Stimulated activated CD8-positive, alpha-beta memory T cell treated with anti-CD3 and anti-CD28 coated beads, Interleukin-4, amount 100 ng/mL, for 24 hours (primary cell): ENCODE data around the gene FRK.

Source experiments
- DNase-seq: peaks from one replicate; pipeline ENCODE4 v3.0.0-alpha.2; 2020; ENCODE audit warnings: low read depth

FRK gene

DNA sequence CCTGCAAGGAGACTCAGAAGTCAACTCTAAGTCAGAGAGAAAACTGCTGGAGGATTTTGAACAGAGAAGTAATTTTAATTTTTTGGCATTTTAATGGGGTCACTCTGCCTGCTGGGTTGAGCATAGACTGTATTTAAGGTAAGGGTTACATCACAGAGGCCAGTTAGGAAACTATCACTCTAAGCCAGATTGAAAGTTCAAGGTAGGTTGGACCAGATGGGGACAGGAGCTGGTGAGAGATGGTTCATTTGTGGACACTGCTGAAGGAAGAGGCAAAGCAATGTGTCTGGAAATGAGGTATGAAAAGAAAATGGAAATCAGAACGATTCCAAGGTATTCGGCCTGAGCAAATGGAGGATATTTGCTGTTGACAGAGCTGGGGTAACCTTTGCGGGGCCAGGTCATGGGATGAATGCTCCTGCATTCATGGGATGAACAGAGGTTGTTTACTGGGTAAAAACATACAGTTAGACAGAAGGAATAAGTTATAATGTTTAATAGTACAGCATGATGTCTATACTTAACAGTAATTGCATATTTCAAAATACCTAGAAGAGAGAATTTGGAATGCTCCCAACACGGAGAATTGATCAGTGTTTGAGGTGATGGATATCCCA lies 26.9 kb downstream of the FRK start:
- DNase-seq = no peak

DNA sequence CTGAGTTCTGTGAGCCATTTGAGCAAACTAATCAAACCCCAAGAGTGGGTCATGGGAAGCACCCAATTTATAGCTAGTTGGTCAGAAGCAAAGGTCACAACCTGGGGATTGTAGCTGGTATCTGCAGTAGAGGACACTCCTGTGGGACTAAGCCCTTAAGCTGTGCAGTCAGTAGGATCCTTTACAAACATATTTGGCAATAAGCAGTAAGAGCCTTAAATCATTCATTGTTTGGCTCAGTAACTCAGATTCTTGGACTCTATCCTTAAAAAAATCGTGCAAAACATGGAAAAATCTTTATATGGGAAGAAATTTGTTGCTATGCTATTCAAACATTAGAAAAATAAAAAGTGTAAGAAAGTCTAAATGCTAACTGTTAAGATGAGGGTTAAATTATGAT lies 29.9 kb downstream of the FRK start:
- DNase-seq = no peak

DNA sequence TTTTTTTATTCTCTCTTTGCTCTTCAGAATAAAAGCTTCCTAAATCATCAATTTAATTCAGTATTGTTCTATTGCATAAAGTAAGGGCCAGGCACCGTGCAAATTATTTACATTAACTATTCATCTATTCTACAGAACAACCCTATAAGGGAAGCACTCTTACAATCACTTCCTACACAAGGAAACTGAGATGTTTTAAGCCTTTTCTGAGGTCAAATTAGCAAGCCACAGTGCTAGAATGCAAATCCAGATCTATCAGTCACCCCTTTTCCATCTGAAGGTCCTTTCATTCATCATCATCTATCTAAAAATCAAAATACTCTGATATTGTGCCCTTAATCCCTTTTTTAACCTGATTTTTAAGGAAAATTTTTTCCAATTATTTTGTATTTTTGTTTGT lies 31.2 kb downstream of the FRK start:
- no peak for DNase-seq

DNA sequence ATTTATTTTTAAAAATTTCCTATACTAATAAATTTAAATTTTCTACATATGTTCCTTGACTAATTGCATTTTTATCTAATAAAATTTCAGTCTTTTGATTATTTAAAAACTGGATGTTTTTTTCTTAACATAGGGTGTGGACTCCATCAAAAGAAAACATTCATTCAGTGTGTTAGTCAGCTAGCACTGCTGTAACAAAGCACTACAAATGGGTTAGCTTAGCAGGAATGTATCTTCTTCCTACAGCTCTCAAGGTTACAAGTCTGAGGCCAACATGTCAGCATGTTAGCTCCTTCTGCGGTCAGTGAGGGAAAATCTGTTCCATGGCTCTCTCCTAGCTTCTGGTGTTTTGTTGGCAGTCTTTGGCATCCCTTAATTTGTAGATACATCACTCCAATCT lies 32.5 kb downstream of the FRK start:
- DNase-seq = no peak

DNA sequence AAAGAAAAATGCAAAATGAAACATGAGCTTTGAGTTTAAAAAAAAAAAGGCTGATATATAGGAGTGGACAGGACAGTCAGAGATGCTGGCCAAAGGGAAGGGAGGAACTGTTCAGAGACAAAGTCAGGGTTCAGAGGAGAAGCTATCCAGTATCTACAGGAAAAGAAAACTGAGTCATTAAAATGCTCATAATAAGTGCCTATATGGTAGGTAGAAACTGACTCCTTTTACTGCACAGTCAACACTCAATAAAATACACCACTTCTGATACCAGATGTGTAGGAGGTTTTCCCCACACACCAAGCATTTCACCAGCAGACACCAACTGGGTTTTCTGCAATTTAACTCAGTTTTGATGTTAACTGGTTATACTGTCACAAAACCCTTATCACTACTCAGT lies 32.9 kb downstream of the FRK start:
- no peak for DNase-seq

DNA sequence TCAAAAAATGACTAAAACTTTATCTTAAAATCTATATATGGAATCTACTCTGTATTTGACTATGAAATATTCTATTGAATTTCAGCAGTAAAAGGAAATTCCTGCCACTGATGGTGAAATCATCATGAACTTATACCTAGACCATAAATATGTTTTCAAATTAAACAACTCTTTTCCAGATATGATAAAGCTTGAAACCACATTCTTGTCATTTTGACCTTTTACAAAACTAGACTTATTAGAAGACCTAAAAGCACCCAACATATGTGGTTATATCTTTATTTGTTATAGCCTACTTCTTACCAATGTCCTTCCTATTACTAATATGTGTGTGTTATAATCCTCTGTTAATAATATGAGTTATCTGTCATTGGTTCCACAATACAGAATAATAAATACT lies 35.3 kb downstream of the FRK start:
- no peak for DNase-seq

DNA sequence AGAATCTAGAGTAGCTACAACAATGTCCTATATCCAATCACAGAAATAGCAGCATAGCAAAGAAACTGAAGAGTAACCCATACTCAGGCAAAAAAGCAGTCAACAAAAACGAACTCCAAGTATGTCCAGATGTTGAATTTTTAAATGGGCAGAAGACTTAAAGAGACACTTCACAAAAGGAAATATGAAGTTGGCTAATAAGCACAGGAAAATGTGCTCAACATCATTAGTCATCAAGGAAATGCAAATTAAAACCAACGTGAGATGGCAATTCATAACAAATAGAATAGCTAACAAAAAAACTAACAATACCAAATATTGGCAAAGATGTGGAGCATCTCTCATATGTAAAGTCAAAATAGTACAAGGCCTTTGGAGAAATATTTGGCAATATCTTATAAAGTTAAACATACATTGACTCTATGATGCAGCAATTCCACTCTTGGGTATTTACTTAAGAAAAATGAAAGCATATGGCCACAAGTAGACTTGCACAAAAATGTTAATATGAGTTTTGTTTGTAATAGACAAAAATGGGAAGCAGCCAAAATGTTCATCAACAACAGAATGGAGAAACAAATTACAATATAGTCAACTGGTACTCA lies 37.7 kb downstream of the FRK start:
- DNase-seq = no peak

DNA sequence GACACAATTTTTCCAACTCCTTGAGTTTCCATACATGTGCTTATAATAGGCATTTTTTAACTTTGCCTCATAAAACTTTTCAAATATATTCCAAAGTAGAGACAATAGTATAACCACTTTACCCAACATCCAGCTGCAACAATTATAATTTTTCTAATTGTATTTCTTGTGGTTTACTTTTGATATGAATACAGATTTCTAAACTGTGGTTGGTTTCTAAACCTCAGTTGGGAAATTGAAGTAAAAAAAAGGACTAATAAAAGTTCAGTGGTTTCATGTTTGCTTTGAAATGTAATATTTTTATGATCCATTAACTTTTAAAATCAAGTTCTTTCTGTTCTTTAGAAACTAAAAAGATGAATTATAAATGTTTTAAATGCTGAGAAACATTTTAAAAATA lies 40.0 kb downstream of the FRK start:
- no peak for DNase-seq

DNA sequence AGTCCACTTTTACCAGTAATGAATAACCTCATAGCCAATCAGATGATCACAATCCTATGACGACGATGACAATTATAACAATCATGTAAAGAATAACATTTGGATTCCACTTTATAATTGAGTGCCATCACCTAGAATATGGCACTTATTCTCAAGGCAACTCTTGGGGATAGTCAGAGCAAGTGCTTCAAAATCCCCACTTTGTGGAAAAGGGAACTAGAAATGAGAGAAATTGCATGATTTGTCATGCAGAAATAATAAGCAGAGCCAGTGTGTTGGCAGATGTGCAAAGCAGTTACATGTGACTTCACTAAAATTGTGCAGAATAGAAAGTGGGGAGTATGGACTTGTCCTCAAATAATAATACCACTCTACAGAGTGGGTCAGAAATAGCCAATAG lies 41.3 kb downstream of the FRK start:
- DNase-seq = no peak

DNA sequence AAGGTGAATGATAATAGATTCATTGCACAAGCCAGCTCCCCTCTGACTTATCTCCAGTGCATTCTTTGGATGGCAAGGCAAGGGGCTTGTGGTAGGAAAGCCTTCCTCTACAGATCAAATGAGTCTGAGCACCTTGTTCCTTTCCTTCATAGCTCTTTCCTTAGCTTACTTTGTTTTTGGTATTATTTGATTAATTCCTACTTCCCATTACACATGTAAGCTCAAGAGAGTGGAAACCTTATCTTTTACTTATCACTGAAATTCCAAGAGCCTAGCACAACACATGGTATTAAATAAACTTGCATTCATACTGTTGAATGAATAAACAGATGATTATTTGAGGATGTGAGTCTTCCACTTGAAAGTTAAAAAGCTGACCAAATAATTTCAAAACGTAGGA lies 41.7 kb downstream of the FRK start:
- no peak for DNase-seq

DNA sequence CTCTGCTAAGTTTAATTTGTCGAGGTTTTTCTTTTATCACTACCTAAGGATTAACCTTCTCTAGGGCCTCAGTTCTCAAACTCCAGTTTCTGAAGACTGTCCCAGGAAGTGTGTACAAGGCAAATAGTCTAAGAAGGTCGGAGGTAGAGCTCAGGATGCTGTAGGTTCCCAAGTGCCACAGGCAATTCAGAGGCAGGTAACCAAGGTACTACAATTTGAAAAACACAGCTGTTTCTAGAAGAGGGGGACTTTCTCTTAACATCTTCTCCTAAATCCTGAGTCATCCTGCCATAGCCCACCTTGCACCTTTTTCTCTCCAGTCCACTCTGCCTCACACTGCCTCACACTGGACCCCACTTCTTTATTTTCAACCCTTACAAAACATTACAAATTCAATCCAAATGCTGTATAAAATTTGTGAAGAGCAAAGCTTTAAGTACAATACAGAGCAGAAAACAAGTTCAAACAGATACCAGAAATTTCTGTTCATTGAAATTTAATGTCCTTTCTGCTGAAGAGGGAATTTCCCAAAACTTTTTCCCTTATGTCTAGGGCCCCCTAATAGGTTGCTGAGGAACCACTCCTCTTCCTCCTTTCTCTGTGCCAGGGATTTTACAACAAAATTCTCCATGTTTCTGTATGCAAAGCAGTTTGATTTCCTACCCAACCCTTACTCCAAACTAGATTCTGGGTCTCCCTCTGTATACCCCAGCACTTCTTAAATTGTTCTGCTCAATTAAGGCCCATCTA lies 43.0 kb downstream of the FRK start:
- DNase-seq = no peak

DNA sequence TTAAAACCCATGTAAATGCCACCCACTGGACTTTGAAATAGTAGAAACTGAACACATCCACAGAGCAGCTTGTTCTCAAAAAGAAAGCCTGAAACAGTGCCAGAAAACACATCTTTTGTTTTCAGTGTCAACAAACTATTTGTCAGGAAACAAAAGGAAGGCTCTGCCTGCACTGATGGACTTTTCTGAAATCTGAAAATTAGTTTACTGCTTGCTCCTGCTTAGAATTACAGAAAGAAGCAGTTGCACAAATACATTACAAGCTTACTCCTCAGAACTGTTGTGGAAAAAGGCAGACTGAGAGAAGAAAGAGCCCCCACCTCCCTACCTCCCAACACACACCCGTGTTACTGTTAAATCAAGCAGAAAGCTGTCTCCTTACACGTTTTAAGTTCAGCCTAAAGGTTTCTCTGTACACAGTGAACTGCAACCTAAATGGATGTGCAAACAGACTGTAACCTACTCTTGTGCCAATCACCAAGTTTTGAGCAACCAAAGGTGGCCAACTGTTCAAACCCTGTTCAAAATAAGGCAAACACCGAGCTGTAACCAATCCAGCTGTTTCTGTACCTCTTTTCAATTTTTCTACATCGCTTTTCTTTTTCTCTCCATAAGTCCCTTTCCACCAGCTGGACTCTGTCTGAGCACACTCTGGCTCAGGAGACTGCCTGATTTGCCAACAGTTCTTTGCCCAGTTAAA lies 43.7 kb downstream of the FRK start:
- DNase-seq = no peak

DNA sequence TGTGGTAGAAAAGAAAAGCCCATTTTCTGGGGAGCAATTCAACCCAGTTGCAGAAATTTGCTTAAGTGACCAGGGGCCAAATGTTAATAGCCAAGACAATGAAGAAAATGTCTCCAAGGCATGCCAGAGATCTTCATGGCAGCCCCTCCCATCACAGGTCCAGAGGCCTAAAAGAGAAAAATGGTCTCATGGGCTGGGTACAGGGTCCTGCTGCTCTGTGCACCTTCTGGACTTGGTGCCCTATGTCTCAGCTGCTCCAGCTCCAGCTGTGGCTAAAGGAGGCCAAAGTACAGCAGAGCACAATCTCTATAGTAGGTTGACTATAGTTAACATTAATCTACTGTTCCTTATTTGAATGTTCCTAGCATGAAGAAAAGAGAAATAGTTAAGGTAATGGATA lies 44.7 kb downstream of the FRK start:
- no peak for DNase-seq

DNA sequence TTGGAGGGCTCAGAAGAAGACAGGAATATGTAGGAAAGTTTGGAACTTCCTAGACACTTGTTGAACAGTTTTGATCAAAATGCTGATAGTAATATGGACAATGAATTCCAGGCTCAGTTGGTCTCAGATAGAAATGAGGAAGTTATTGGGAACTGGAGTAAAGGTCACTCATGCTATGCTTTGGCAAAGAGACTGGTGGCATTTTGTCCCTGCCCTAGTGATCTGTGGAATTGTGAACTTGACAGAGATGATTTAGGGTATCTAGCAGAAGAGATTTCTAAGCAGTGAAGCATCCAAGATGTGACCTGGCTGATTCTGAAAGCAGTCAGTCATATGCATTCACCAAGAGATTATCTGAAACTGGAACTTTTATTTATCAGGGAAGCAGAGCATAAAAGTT lies 45.1 kb downstream of the FRK start:
- DNase-seq = no peak

DNA sequence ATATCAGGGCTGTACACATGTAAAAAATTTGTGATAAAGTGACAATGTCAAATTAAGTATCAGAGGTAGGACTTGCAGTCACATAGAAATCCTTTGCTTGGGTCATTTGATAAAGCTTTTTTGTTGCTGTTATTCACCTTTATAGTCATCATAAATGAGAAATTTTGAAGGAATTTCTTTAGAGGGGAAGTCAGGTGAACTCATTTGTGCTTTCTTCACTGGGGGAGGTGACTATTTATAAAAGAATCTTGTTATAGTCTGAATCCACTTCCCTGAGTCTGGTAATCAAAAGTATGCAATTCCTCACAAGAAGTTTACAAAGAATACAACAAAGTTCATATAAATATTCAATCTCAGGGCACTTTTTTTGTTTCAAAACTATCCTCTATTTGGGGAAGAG lies 47.7 kb downstream of the FRK start:
- DNase-seq = no peak

DNA sequence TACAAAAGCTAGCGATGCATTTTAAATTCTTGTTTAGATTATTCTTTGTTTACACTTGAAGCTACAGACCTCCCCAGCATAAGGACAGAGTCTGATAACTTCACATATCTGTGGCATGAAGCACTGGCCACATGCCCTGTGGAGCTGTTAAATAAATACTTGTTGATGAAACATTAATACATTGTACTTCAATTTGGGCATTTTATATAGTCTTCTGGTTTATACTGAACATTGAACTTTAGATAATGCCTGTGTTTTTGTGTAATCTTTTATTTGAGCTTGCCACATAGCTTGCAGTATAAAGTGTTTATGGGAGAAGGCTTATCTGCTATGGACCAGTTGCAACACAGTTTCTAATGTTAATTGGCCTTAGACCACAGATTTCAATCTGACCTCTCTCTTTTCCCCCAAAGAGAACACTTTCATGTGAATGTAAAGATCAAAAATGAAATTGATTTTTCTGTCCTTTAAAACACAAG lies 48.2 kb downstream of the FRK start:
- no peak for DNase-seq

DNA sequence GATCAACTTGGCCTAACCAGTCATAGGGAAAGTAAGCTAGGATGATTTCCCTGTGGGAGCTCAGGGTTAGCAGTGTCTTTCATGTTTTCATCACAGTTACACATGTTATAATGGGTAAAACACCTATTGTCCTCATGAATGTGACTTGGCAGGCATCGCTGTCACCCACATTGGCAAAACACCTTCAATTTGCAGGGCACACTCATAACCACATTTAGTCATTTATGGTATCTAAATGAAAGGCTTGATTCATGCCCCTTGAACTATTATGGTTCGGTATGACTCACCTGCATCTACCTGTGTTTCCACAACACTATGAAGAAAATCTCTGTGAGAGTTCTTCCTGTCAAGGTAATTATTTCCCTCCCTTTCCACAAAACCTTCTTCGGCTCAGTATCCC lies 49.2 kb downstream of the FRK start:
- no peak for DNase-seq

DNA sequence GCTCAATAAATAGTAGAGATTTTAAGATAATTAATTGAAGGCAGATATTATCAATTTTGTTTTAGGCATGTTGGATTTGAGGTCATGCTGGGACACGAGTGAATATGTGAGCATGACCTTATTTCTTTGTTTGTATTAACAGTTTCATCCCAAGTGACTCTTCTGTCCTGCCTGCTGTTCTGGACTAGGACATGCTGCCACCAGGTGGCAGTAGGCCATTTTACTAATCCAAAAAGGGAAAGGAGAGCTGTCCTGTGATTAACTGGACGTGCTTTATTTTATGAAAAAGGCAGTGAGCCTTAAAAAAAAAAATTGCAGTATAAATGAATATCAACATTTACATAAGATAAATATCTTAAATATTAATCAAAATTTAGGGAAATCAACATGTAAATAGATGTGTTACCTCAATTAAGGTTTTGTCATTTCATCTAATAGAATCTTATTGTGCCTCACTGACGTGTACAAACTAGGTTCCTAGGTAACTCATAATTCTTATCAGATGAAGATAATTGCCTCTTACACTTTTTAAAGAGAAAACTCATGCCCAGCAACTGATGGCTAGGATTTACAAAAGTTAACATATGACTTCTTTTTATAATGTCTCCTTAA lies 49.8 kb downstream of the FRK start:
- peak; percentile 8 for DNase-seq

DNA sequence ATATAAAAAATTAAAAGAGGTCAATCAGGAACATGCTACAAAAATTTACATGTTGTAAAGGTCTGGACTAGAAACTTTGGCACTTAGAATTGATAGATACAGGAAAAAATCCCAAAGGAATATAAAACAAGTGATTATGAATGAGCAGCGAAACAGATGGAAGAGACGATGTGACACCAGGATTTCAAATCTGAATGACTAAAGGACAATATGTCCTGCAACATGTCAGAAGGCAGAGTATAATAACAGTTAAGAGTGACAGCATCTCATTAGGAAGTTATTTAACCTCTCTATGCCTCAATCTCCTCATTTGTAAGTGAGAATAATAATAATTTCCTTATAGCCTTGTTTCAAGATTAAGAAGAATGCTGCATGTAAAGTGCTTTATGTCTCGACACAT lies 50.3 kb downstream of the FRK start:
- DNase-seq = no peak

DNA sequence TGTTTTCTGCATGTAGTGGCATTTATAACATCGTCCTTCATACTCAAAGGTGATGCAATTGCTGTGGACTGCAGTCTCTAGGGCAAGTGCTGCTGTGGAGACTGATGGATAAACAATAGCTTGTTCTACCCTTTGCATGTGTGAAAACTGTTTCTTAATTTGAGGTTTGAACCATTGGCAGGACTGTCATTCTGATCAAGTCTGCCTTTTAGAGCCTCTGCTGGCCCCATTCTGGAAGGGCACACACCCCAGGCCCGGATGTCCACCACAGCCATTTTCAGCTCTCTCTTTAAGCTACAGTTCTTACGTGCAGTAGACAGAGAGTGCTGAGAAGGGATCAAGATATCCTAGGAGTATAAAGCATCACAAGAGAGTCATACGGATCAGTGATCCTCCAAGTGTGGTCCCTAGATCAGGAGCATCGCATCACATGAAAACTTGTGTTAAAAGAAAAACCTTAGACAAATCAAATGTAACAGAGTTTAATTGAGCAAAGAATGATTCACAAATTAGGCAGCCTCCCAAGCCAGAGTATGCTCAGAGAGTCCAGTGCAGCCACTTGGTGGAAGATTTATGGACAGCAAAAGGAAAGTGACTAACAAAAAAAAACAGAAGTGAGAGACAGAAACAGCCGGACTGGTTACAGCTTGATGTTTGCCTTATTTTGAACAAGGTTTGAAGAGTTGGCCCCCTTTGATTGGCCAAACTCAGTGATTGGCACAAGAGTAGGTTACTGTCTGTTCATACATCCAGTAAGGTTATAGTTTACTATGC lies 52.0 kb downstream of the FRK start:
- DNase-seq = no peak
